Esophagus squamous epithelium (tissue), 5 donors: ENCODE data around the gene DDB1. TPM values are rescaled to one million over a fixed set of nuclear protein-coding genes. Genes with fewer than 3 reads are reported as not detected.
A peak's percentile ranks its signal among the peaks of the same experiment; 100 is the strongest.

ENCODE experiments used
- DNase-seq: peaks from one replicate; lab custom pipeline; 2025; lab: John Stamatoyannopoulos, UW
- H3K27ac ChIP-seq, 4 donors: fragments of 200-600 bp; sonication (generic); one replicate each; pipeline ENCODE4 v1.5.1; 2016 to 2019; ENCODE audit warnings: mild to moderate bottlenecking in 1 of 4
- H3K27me3 ChIP-seq, 4 donors: fragments of 200-600 bp; sonication (generic); 1 replicate in 3 of 4; 2 replicates in 1 of 4; pipeline versions ENCODE4 v1.5.1 to v1.6.0; 2017 to 2021; ENCODE audit warnings: antibody characterized with exemption in 1 of 4
- H3K36me3 ChIP-seq, 3 donors: fragments of 200-600 bp; sonication (generic); one replicate each; pipeline ENCODE4 v1.5.1; 2016 to 2019
- H3K4me1 ChIP-seq, 3 donors: fragments of 200-600 bp; sonication (generic); one replicate each; pipeline ENCODE4 v1.5.1; 2017 to 2019
- H3K4me3 ChIP-seq, 4 donors: fragments of 200-600 bp; sonication (generic); 1 replicate in 3 of 4; 2 replicates in 1 of 4; pipeline ENCODE4 v1.5.1; 2016 to 2019; ENCODE audit warnings: mild to moderate bottlenecking in 2 of 4, moderate library complexity in 1 of 4
- H3K9me3 ChIP-seq, 3 donors: fragments of 200-600 bp; sonication (generic); one replicate each; pipeline ENCODE4 v1.5.1; 2016 to 2019
- CTCF ChIP-seq, 6 experiments: fragments of 450-650 bp in 4 of 6; fragments of 200-600 bp in 2 of 6; sonication (generic) in 2 of 6; IDR thresholded peaks; one replicate each; pipeline ENCODE4 v1.5.1; 2016 to 2019; ENCODE audit warnings: antibody characterized with exemption in 6 of 6, mild to moderate bottlenecking in 4 of 6, moderate library complexity in 4 of 6
- POLR2A ChIP-seq, 4 donors: fragments of 450-650 bp; IDR thresholded peaks; one replicate each; pipeline ENCODE4 v1.6.1; 2017; ENCODE audit warnings: antibody characterized with exemption in 4 of 4, mild to moderate bottlenecking in 4 of 4, moderate library complexity in 3 of 4
- WGBS, 2 donors: methylation state at CpG; one replicate each; pipeline ENCODE4 v1.1.5; 2018; 5-methylcytosine and 5-hydroxymethylcytosine counted together
- intact Hi-C: fragments of 100-400 bp; cut with DNase I; formaldehyde crosslinking; loops from one replicate; pipeline ENCODE4 v1.15.0; 2022
- total RNA-seq, 4 donors: library from RNA; depleted of rRNA; stranded (reverse); fragments of >200 nt; gene quantifications; one replicate each; pipeline ENCODE4 v1.1.0, GENCODE V29; 2016
- donor health status: DM: yes; HTN: yes; CAD: no.

Gene DDB1
- total RNA-seq, 4 donors from 2014 or later, result 98.9 to 146 (median 127) TPM

- no peak overlapping the region for H3K4me3 ChIP-seq
- H3K27ac ChIP-seq, result peak overlapping the region; percentile 1 to 79 (median 76)
- H3K27me3 ChIP-seq, result no peaks in the 10 kb centered on the region
- intact Hi-C loops, result no loop called here
- 89% methylated on average over 7 of the region's 7 CpGs for WGBS, 2 donors
- TF ChIP-seq CTCF (IDR thresholded peaks at IDR 0.05) (no peak), POLR2A (IDR thresholded peaks at IDR 0.05) (no peak)
- peaks cover 5 to 65% (median 50%) of the 10 kb centered on the region in 3 donors for H3K36me3 ChIP-seq
- H3K9me3 ChIP-seq, result no peaks in the 10 kb centered on the region
- DNase-seq, result no peak
- H3K4me1 ChIP-seq, result peaks cover 10 to 66% (median 32%) of the 10 kb centered on the region in 3 donors
Observed at GRCh38 chr11:61368646-61369045, 35.7 kb upstream of the DDB1 start.

DNA sequence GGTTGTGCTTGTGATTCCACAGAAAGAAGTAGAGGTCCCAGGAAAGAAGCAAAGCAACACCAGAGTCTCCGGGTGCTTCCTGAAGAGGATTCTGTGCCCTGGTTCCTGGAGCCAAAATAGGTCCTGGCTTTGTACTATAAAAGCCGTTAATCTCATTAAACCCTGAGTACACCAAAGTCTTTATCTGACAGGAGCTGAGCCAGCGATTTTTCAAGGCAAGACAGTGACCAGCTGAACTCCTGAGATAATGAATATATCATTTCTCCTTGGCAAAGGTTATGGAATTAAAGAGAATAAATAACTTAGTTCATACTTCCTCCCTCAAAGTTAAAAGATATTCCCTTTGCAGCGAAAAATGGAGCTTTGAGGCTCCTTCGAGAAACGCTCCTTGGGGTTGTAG is 34.5 kb upstream of the DDB1 start:
- H3K27ac ChIP-seq, result no peak overlapping the region
- TF ChIP-seq CTCF (IDR thresholded peaks at IDR 0.05), result no peak
- no peak for TF ChIP-seq POLR2A (IDR thresholded peaks at IDR 0.05)
- H3K4me3 ChIP-seq, result no peak overlapping the region
- H3K27me3 ChIP-seq, result no peaks in the 10 kb centered on the region
- H3K9me3 ChIP-seq, result no peaks in the 10 kb centered on the region
- H3K36me3 ChIP-seq, result peaks cover 5 to 65% (median 50%) of the 10 kb centered on the region in 3 donors
- peaks cover 18 to 78% (median 43%) of the 10 kb centered on the region in 3 donors for H3K4me1 ChIP-seq
- no peak for DNase-seq
- intact Hi-C loops, result no loop called here
- WGBS, 2 donors, result 56 to 68% methylated on average over 6 of the region's 6 CpGs

DNA sequence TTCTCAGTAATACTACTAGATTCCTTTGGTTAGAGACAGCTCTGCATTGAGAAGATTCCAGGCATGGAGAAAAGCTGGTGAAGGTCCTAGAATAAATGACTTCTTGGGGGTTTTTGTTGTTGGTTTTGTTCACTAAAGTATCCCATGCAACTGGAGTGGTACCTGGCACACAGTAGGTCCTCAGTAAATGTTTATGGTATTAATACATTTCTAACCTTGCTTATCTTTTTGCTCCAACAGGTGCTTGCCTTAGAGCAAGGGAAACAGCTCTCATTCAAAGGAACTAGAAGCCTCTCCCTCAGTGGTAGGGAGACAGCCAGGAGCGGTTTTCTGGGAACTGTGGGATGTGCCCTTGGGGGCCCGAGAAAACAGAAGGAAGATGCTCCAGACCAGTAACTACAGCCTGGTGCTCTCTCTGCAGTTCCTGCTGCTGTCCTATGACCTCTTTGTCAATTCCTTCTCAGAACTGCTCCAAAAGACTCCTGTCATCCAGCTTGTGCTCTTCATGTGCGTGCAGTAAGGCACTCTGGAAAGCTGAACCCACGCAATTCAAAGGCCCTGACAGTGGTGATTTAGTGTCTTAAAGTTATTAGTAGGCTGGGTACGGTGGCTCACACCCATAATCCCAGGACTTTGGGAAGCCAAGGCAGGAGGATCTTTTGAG is 31.2 kb upstream of the DDB1 start:
- Histone ChIP-seq H3K4me1 (peaks cover 14 to 72% (median 39%) of the 10 kb centered on the region in 3 donors), H3K9me3 (no peaks in the 10 kb centered on the region), H3K27me3 (no peaks in the 10 kb centered on the region), H3K36me3 (peaks cover 5 to 55% (median 49%) of the 10 kb centered on the region in 3 donors), H3K27ac (no peak overlapping the region), H3K4me3 (no peak overlapping the region)
- no peak for TF ChIP-seq CTCF (IDR thresholded peaks at IDR 0.05)
- no peak for TF ChIP-seq POLR2A (IDR thresholded peaks at IDR 0.05)
- intact Hi-C loops, result no loop called here
- 81 to 92% methylated on average over 2 to 3 of the region's 5 CpGs for WGBS, 2 donors
- DNase-seq, result no peak

GRCh38 chr11:61362542-61362875 is 29.6 kb upstream of the DDB1 start:
- Histone ChIP-seq H3K27ac (peak overlapping the region; percentile 91 to 99 (median 98)), H3K4me1 (peaks cover 14 to 62% (median 31%) of the 10 kb centered on the region in 3 donors), H3K4me3 (peak overlapping the region; percentile 53 to 94 (median 75)), H3K36me3 (peaks cover 5 to 38% (median 34%) of the 10 kb centered on the region in 3 donors), H3K9me3 (no peaks in the 10 kb centered on the region), H3K27me3 (no peaks in the 10 kb centered on the region)
- no peak for TF ChIP-seq POLR2A (IDR thresholded peaks at IDR 0.05)
- no peak for TF ChIP-seq CTCF (IDR thresholded peaks at IDR 0.05)
- intact Hi-C loops, result no loop called here
- DNase-seq, result no peak
- 2% methylated on average over 11 to 12 of the region's 12 CpGs for WGBS, 2 donors

GRCh38 chr11:61361741-61362541 is 29.0 kb upstream of the DDB1 start, which contains the start of the genes CYB561A3 and TMEM138:
TSS of gene CYB561A3 (minus strand) at chr11:61361882. CDS start at chr11:61356713, 5,169 bp downstream.
TSS of gene TMEM138 (plus strand) at chr11:61362374. CDS start at chr11:61364391, 2,017 bp downstream.
- Histone ChIP-seq H3K36me3 (peaks cover 5 to 33% (median 28%) of the 10 kb centered on the region in 3 donors), H3K9me3 (no peaks in the 10 kb centered on the region), H3K4me1 (peaks cover 14 to 62% (median 26%) of the 10 kb centered on the region in 3 donors), H3K27me3 (no peaks in the 10 kb centered on the region), H3K27ac (peak within 1 kb of the TSS; percentile 91 to 99 (median 98)), H3K4me3 (peak within 1 kb of the TSS; percentile 53 to 94 (median 75))
- TF ChIP-seq POLR2A (IDR thresholded peaks at IDR 0.05), result peak in 3 of 4 donors; percentile 8 to 84 (median 80)
- peak in 1 of 6 experiments; percentile 16 for TF ChIP-seq CTCF (IDR thresholded peaks at IDR 0.05)
- intact Hi-C loops, result no loop called here
- DNase-seq, result peak; percentile 83
- 1% methylated on average over 18 to 29 of the region's 63 CpGs for WGBS, 2 donors
